Skeletal muscle tissue (tissue), 4 donors: ENCODE results near the gene PGAP2. TPM values are rescaled to one million over a fixed set of nuclear protein-coding genes. Genes with fewer than 3 reads are reported as not detected.
"Not testable (repeated sequence)": the region's sequence is repeated elsewhere in the genome, so short reads cannot be mapped to it uniquely, and the experiment has no call there.

ENCODE experiments used
- H3K27ac ChIP-seq: one replicate; pipeline ENCODE4 v1.7.0; 2013; ENCODE audit warnings: mild to moderate bottlenecking, low read depth, low read length, inconsistent platforms
- H3K27me3 ChIP-seq, 3 donors: one replicate each; pipeline ENCODE4 v1.7.0; 2013; ENCODE audit warnings: low read length in 3 of 3; ENCODE audit not compliant: control insufficient read depth in 3 of 3, insufficient read depth in 3 of 3
- H3K36me3 ChIP-seq, 3 donors: one replicate each; pipeline ENCODE4 v1.7.0; 2013; ENCODE audit warnings: low read length in 3 of 3; ENCODE audit not compliant: control insufficient read depth in 3 of 3, insufficient read depth in 3 of 3
- H3K4me1 ChIP-seq, 3 donors: one replicate each; pipeline ENCODE4 v1.7.0; 2013; ENCODE audit warnings: low read length in 3 of 3, mild to moderate bottlenecking in 3 of 3; ENCODE audit not compliant: control insufficient read depth in 3 of 3, insufficient read depth in 3 of 3
- H3K4me3 ChIP-seq, 3 donors: one replicate each; pipeline ENCODE4 v1.7.0; 2013; ENCODE audit warnings: low read length in 3 of 3
- H3K9ac ChIP-seq, 3 donors: one replicate each; pipeline ENCODE4 v1.7.0; 2013; ENCODE audit warnings: low read length in 3 of 3, mild to moderate bottlenecking in 3 of 3, moderate library complexity in 2 of 3, low read depth in 1 of 3
- H3K9me3 ChIP-seq, 3 donors: one replicate each; pipeline ENCODE4 v1.7.0; 2013; ENCODE audit warnings: low read length in 3 of 3; ENCODE audit not compliant: control insufficient read depth in 3 of 3
- total RNA-seq: library from RNA; depleted of rRNA; stranded (reverse); fragments of >200 nt; gene quantifications from one replicate; pipeline ENCODE4 v1.2.3, GENCODE V29; 2014
- donor health status: Osteomylitis.

The PGAP2 gene
- 8.9 TPM for total RNA-seq

- Histone ChIP-seq H3K9ac (peak within 1 kb of the TSS; percentile 78 to 83 (median 83)), H3K9me3 (no peaks in the 10 kb centered on the region), H3K27ac (no peak within 1 kb of the TSS), H3K4me3 (peak within 1 kb of the TSS; percentile 76 to 87 (median 85)), H3K27me3 (no peaks in the 10 kb centered on the region), H3K36me3 (no peaks in the 10 kb centered on the region), H3K4me1 (peaks cover 16 to 27% (median 18%) of the 10 kb centered on the region in 3 donors)
Observed at GRCh38 chr11:3807909-3808860, at the start of gene PGAP2. TSS of gene PGAP2 (plus strand) at chr11:3808560. CDS start at chr11:3811260, 2,700 bp downstream.

GRCh38 chr11:3764266-3764665 lies 44.1 kb upstream of the PGAP2 start:
- no peak overlapping the region for H3K27ac ChIP-seq
- H3K4me3 ChIP-seq, result no peak overlapping the region
- H3K27me3 ChIP-seq, result no peaks in the 10 kb centered on the region
- H3K4me1 ChIP-seq, result peaks cover 0 to 5% (median 3%) of the 10 kb centered on the region in 3 donors
- H3K9ac ChIP-seq, result no peak overlapping the region
- no peaks in the 10 kb centered on the region for H3K9me3 ChIP-seq
- H3K36me3 ChIP-seq, result peaks cover 28 to 65% (median 59%) of the 10 kb centered on the region in 3 donors

- H3K9ac ChIP-seq, H3K27me3 ChIP-seq, H3K4me3 ChIP-seq, H3K4me1 ChIP-seq, H3K27ac ChIP-seq, H3K9me3 ChIP-seq: not testable (repeated sequence)
- peaks cover 28 to 73% (median 70%) of the 10 kb centered on the region in 3 donors for H3K36me3 ChIP-seq
Observed at GRCh38 chr11:3766836-3767235, 41.5 kb upstream of the PGAP2 start.

GRCh38 chr11:3767536-3767935 lies 40.8 kb upstream of the PGAP2 start:
- H3K27ac ChIP-seq, result no peak overlapping the region
- H3K27me3 ChIP-seq, result no peaks in the 10 kb centered on the region
- no peak overlapping the region for H3K9ac ChIP-seq
- no peaks in the 10 kb centered on the region for H3K4me1 ChIP-seq
- no peak overlapping the region for H3K4me3 ChIP-seq
- peaks cover 29 to 78% (median 70%) of the 10 kb centered on the region in 3 donors for H3K36me3 ChIP-seq
- H3K9me3 ChIP-seq, result no peaks in the 10 kb centered on the region

GRCh38 chr11:3773180-3773579 lies 35.2 kb upstream of the PGAP2 start:
- Histone ChIP-seq H3K27ac (no peak overlapping the region), H3K9me3 (no peaks in the 10 kb centered on the region), H3K4me1 (peaks cover 0 to 4% (median 0%) of the 10 kb centered on the region in 3 donors), H3K4me3 (no peak overlapping the region), H3K36me3 (peaks cover 16 to 56% (median 43%) of the 10 kb centered on the region in 3 donors), H3K27me3 (no peaks in the 10 kb centered on the region), H3K9ac (no peak overlapping the region)

GRCh38 chr11:3775736-3776406 lies 32.5 kb upstream of the PGAP2 start:
- Histone ChIP-seq H3K9ac (no peak overlapping the region), H3K9me3 (no peaks in the 10 kb centered on the region), H3K27ac (no peak overlapping the region), H3K4me1 (peaks cover 0 to 6% (median 0%) of the 10 kb centered on the region in 3 donors), H3K36me3 (peaks cover 20 to 49% (median 39%) of the 10 kb centered on the region in 3 donors), H3K4me3 (no peak overlapping the region), H3K27me3 (no peaks in the 10 kb centered on the region)

- no peaks in the 10 kb centered on the region for H3K9me3 ChIP-seq
- no peak overlapping the region for H3K27ac ChIP-seq
- no peak overlapping the region for H3K4me3 ChIP-seq
- H3K9ac ChIP-seq, result peak overlapping the region in 1 of 3 donors; percentile 43
- H3K36me3 ChIP-seq, result peaks cover 9 to 24% (median 22%) of the 10 kb centered on the region in 3 donors
- peaks cover 0 to 6% (median under 1%) of the 10 kb centered on the region in 3 donors for H3K4me1 ChIP-seq
- no peaks in the 10 kb centered on the region for H3K27me3 ChIP-seq
Observed at GRCh38 chr11:3781423-3781822, 26.9 kb upstream of the PGAP2 start.

GRCh38 chr11:3782963-3783362 lies 25.4 kb upstream of the PGAP2 start:
- Histone ChIP-seq H3K27ac (no peak overlapping the region), H3K27me3 (no peaks in the 10 kb centered on the region), H3K36me3 (peaks cover 9 to 16% (median 13%) of the 10 kb centered on the region in 3 donors), H3K4me1 (peaks cover 0 to 8% (median 6%) of the 10 kb centered on the region in 3 donors), H3K4me3 (no peak overlapping the region), H3K9ac (no peak overlapping the region), H3K9me3 (no peaks in the 10 kb centered on the region)

- Histone ChIP-seq H3K4me3 (no peak overlapping the region), H3K4me1 (peaks cover 0 to 8% (median 6%) of the 10 kb centered on the region in 3 donors), H3K36me3 (peaks cover 5 to 10% (median 7%) of the 10 kb centered on the region in 3 donors), H3K27ac (no peak overlapping the region), H3K9ac (no peak overlapping the region), H3K27me3 (no peaks in the 10 kb centered on the region), H3K9me3 (no peaks in the 10 kb centered on the region)
Observed at GRCh38 chr11:3783611-3784010, 24.7 kb upstream of the PGAP2 start.
